Liver (tissue), 9 donors: ENCODE data around the gene SEZ6. TPM values are rescaled to one million over a fixed set of nuclear protein-coding genes. Genes with fewer than 3 reads are reported as not detected.

Experiments used
- DNase-seq: peaks from one replicate; pipeline ENCODE4 v3.0.0-alpha.2; 2017; ENCODE audit warnings: low spot score
- H3K27ac ChIP-seq, 2 donors: one replicate each; pipeline ENCODE4 v1.7.0; 2013; ENCODE audit warnings: inconsistent platforms in 2 of 2, low read length in 2 of 2, control low read depth in 1 of 2, low read depth in 1 of 2, mild to moderate bottlenecking in 1 of 2
- H3K27me3 ChIP-seq, 4 donors: one replicate each; pipeline versions ENCODE4 v1.6.1 to v1.7.0; 2013; ENCODE audit warnings: low read length in 3 of 4, inconsistent platforms in 1 of 4, mild to moderate bottlenecking in 1 of 4, moderate library complexity in 1 of 4; ENCODE audit not compliant: control insufficient read depth in 4 of 4, insufficient read depth in 4 of 4
- H3K36me3 ChIP-seq, 4 donors: one replicate each; pipeline versions ENCODE4 v1.6.1 to v1.7.0; 2013; ENCODE audit warnings: low read length in 3 of 4, mild to moderate bottlenecking in 3 of 4, low read depth in 1 of 4, moderate library complexity in 1 of 4; ENCODE audit not compliant: control insufficient read depth in 4 of 4, insufficient read depth in 3 of 4
- H3K4me1 ChIP-seq, 4 donors: one replicate each; pipeline versions ENCODE4 v1.6.1 to v1.7.0; 2013; ENCODE audit warnings: low read length in 3 of 4, mild to moderate bottlenecking in 3 of 4, moderate library complexity in 1 of 4; ENCODE audit not compliant: control insufficient read depth in 4 of 4, insufficient read depth in 4 of 4
- H3K4me3 ChIP-seq, 3 donors: one replicate each; pipeline versions ENCODE4 v1.6.1 to v1.7.0; 2013; ENCODE audit warnings: low read length in 3 of 3, control low read depth in 1 of 3, low read depth in 1 of 3, mild to moderate bottlenecking in 1 of 3
- H3K9ac ChIP-seq, 2 donors: one replicate each; pipeline ENCODE4 v1.7.0; 2013; ENCODE audit warnings: low read length in 2 of 2, mild to moderate bottlenecking in 2 of 2, moderate library complexity in 2 of 2, control low read depth in 1 of 2, low read depth in 1 of 2
- H3K9me3 ChIP-seq, 4 donors: one replicate each; pipeline versions ENCODE4 v1.6.1 to v1.7.0; 2013; ENCODE audit warnings: low read length in 3 of 4; ENCODE audit not compliant: control insufficient read depth in 4 of 4
- CTCF ChIP-seq: fragments of 150-350 bp; IDR thresholded peaks from 2 replicates; pipeline ENCODE4 v1.5.1; 2017; ENCODE audit warnings: improper control_type of control experiment, low read depth, low read length; ENCODE audit not compliant: missing input control
- EGR1 ChIP-seq, 2 donors: IDR thresholded peaks; 2 replicates each; pipeline ENCODE4 v1.6.1; 2016 to 2018; ENCODE audit warnings: antibody characterized with exemption in 2 of 2, low read depth in 2 of 2
- FOXA1 ChIP-seq: IDR thresholded peaks from 2 replicates; pipeline ENCODE4 v1.6.1; 2016; ENCODE audit warnings: antibody characterized with exemption
- FOXA2 ChIP-seq: IDR thresholded peaks from 2 replicates; pipeline ENCODE4 v1.6.1; 2016; ENCODE audit warnings: antibody characterized with exemption
- GABPA ChIP-seq, 2 donors: IDR thresholded peaks in 1 of 2; conservative IDR thresholded peaks in 1 of 2; 2 replicates each; pipeline ENCODE4 v1.6.1; 2016; ENCODE audit warnings: antibody characterized with exemption in 2 of 2, mild to moderate bottlenecking in 1 of 2, moderate library complexity in 1 of 2
- HNF4A ChIP-seq, 2 donors: conservative IDR thresholded peaks; 2 replicates each; pipeline ENCODE4 v1.6.1; 2016; ENCODE audit warnings: antibody characterized with exemption in 2 of 2, mild to moderate bottlenecking in 2 of 2
- HNF4G ChIP-seq: IDR thresholded peaks from 2 replicates; pipeline ENCODE4 v1.6.1; 2016; ENCODE audit warnings: antibody characterized with exemption
- JUND ChIP-seq, 2 donors: IDR thresholded peaks; 2 replicates each; pipeline ENCODE4 v1.6.1; 2016; ENCODE audit warnings: antibody characterized with exemption in 2 of 2
- NR2F2 ChIP-seq: IDR thresholded peaks from 2 replicates; pipeline ENCODE4 v1.6.1; 2016; ENCODE audit warnings: antibody characterized with exemption
- RAD21 ChIP-seq, 2 donors: IDR thresholded peaks; 2 replicates each; pipeline ENCODE4 v1.6.1; 2016; ENCODE audit warnings: antibody characterized with exemption in 2 of 2, mild to moderate bottlenecking in 2 of 2
- RXRA ChIP-seq, 2 donors: IDR thresholded peaks; 2 replicates each; pipeline ENCODE4 v1.6.1; 2017 to 2018; ENCODE audit warnings: antibody characterized with exemption in 2 of 2, mild to moderate bottlenecking in 1 of 2
- SP1 ChIP-seq: IDR thresholded peaks from 2 replicates; pipeline ENCODE4 v1.6.1; 2018; ENCODE audit warnings: antibody characterized with exemption, mild to moderate bottlenecking
- TAF1 ChIP-seq: conservative IDR thresholded peaks from 2 replicates; pipeline ENCODE4 v1.6.1; 2016; ENCODE audit warnings: antibody characterized with exemption, mild to moderate bottlenecking
- YY1 ChIP-seq: IDR thresholded peaks from 2 replicates; pipeline ENCODE4 v1.6.1; 2016; ENCODE audit warnings: antibody characterized with exemption, mild to moderate bottlenecking
- ZBTB33 ChIP-seq: IDR thresholded peaks from 2 replicates; pipeline ENCODE4 v1.6.1; 2016; ENCODE audit warnings: antibody characterized with exemption
- WGBS: extraction: QIAGEN DNeasy Blood & Tissue Kit; methylation state at CpG from one replicate; pipeline ENCODE4 v1.1.7; 2013; 5-methylcytosine and 5-hydroxymethylcytosine counted together
- polyA plus RNA-seq, 2 donors: library from polyadenylated mRNA; stranded (reverse) in 1 of 2; unstranded in 1 of 2; fragments of 200-250 nt in 1 of 2; fragments of >200 nt in 1 of 2; fragmentation: Nextera tagmentation in 1 of 2; extraction: Ambion mirVana in 1 of 2; gene quantifications; one replicate each; pipeline versions ENCODE4 v1.2.1 to v1.2.3, GENCODE V29; 2013 to 2015
- total RNA-seq, 2 donors: library from RNA; depleted of rRNA; stranded (reverse); fragments of >200 nt; gene quantifications; one replicate each; pipeline ENCODE4 v1.2.3, GENCODE V29; 2014
- TF ChIP-seq, protein P1 (sequence below): IDR thresholded peaks from 2 replicates; pipeline ENCODE4 v1.6.1; 2016; ENCODE audit warnings: antibody characterized with exemption
- TF ChIP-seq, protein P2 (sequence below): IDR thresholded peaks from 2 replicates; pipeline ENCODE4 v1.6.1; 2016; ENCODE audit warnings: antibody characterized with exemption
- TF ChIP-seq, protein P3 (sequence below): IDR thresholded peaks from 2 replicates; pipeline ENCODE4 v1.6.1; 2016; ENCODE audit warnings: antibody characterized with exemption, mild to moderate bottlenecking
- donor health status: healthy.
- donor health status: healthy.
- donor health status: healthy.
- donor health status: healthy.
- donor health status: healthy.

Gene SEZ6
- total and polyA plus RNA-seq, 4 donors = 0.39 TPM; not detected in 3

DNA sequence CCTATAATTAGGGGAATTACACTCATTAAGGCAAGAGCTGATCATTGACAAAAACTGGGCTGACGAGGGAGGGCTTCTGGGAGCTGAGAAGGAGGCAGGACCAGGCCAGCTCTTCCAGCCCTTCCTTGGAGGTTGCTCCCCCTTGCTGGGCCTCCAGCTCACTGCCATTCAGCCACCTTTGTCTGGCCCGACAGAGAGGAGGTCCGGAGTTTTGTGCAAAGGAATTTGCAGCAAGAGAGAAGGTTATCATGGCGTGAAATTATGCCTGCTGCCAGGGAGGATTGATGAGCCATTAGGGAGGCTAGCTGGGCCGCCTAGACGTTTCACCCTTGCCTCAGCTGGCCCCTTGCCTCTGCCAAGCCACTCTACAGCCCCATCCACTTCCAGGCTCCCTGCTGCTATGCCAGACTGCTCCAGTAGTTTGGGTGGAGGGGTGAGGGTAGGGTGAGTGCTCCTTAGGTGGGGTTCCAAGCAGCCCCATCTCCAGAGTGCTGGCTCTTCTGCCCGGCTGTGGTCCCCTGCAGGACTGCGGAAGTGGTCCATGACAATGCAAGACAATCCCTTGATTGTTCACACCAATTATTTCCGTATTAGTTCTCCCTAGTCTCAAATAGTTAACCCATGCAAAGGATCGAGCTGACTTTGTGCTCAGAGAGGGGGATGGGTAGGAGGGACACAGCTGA lies 37.5 kb downstream of the SEZ6 start:
- TF ChIP-seq RXRA (IDR thresholded peaks at IDR 0.05) = no peak
- TF ChIP-seq SP1 = no peak
- TF ChIP-seq GABPA (IDR thresholded peaks at IDR 0.05 in 1 of 2, conservative IDR thresholded peaks at IDR 0.05 in 1 of 2) = no peak
- TF ChIP-seq NR2F2 = no peak
- no peak for TF ChIP-seq EGR1 (IDR thresholded peaks at IDR 0.05; ENCODE audit: low read depth in 2 of 2)
- no peak for TF ChIP-seq JUND (IDR thresholded peaks at IDR 0.05)
- no peak for TF ChIP-seq ZBTB33
- TF ChIP-seq, protein P1, sequence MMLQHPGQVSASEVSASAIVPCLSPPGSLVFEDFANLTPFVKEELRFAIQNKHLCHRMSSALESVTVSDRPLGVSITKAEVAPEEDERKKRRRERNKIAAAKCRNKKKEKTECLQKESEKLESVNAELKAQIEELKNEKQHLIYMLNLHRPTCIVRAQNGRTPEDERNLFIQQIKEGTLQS = no peak
- no peak for TF ChIP-seq FOXA1
- TF ChIP-seq, protein P2, sequence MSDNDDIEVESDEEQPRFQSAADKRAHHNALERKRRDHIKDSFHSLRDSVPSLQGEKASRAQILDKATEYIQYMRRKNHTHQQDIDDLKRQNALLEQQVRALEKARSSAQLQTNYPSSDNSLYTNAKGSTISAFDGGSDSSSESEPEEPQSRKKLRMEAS = no peak
- no peak for TF ChIP-seq CTCF
- TF ChIP-seq YY1 = no peak
- no peak for TF ChIP-seq RAD21 (IDR thresholded peaks at IDR 0.05)
- no peak for TF ChIP-seq TAF1
- TF ChIP-seq, protein P3, sequence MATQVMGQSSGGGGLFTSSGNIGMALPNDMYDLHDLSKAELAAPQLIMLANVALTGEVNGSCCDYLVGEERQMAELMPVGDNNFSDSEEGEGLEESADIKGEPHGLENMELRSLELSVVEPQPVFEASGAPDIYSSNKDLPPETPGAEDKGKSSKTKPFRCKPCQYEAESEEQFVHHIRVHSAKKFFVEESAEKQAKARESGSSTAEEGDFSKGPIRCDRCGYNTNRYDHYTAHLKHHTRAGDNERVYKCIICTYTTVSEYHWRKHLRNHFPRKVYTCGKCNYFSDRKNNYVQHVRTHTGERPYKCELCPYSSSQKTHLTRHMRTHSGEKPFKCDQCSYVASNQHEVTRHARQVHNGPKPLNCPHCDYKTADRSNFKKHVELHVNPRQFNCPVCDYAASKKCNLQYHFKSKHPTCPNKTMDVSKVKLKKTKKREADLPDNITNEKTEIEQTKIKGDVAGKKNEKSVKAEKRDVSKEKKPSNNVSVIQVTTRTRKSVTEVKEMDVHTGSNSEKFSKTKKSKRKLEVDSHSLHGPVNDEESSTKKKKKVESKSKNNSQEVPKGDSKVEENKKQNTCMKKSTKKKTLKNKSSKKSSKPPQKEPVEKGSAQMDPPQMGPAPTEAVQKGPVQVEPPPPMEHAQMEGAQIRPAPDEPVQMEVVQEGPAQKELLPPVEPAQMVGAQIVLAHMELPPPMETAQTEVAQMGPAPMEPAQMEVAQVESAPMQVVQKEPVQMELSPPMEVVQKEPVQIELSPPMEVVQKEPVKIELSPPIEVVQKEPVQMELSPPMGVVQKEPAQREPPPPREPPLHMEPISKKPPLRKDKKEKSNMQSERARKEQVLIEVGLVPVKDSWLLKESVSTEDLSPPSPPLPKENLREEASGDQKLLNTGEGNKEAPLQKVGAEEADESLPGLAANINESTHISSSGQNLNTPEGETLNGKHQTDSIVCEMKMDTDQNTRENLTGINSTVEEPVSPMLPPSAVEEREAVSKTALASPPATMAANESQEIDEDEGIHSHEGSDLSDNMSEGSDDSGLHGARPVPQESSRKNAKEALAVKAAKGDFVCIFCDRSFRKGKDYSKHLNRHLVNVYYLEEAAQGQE = no peak
- TF ChIP-seq HNF4A (conservative IDR thresholded peaks at IDR 0.05) = no peak
- TF ChIP-seq FOXA2 = no peak
- TF ChIP-seq HNF4G = no peak
- Histone ChIP-seq H3K27me3 (no peaks in the 10 kb centered on the region), H3K4me1 (peaks cover 4 to 28% (median 20%) of the 10 kb centered on the region in 4 donors), H3K9ac (no peak overlapping the region), H3K36me3 (no peaks in the 10 kb centered on the region), H3K4me3 (no peak overlapping the region), H3K27ac (no peak overlapping the region), H3K9me3 (no peaks in the 10 kb centered on the region)
- WGBS = 72% methylated on average over 10 of the region's 10 CpGs
- no peak for DNase-seq
